WTC11 (cell line): Measurements from ENCODE around the gene CCNF. TPM values are rescaled to one million over a fixed set of nuclear protein-coding genes. Genes with fewer than 3 reads are reported as not detected.

ENCODE experiments used
- ATAC-seq: fragments of 200-7000 bp; cut with Tn5 transposase; 2 replicates; pipeline ENCODE4 v1.10.0; 2021; ENCODE audit warnings: mild to moderate bottlenecking, moderate library complexity
- CTCF ChIA-PET: fragments of 300-600 bp; sonication (Branson Sonifier 250); formaldehyde crosslinking; loops from one replicate; lab custom pipeline; 2021; ENCODE audit warnings: antibody characterized with exemption; lab: Charles Lee
- POLR2A ChIA-PET: fragments of 350-600 bp; sonication (Branson Sonifier 250); formaldehyde crosslinking; loops from one replicate; lab custom pipeline; 2021; ENCODE audit warnings: antibody characterized with exemption; lab: Charles Lee
- DNase-seq: peaks from one replicate; pipeline ENCODE4 v3.0.0; 2021; ENCODE audit warnings: low spot score
- H3K27ac Mint-ChIP-seq: 2 replicates; pipeline ENCODE4 v1.8.0; 2021; ENCODE audit warnings: mixed read lengths
- H3K27me3 Mint-ChIP-seq: 2 replicates; pipeline ENCODE4 v1.8.0; 2021; ENCODE audit warnings: low read depth, mild to moderate bottlenecking, moderate library complexity, mixed read lengths
- H3K36me3 Mint-ChIP-seq: 2 replicates; pipeline ENCODE4 v1.8.0; 2021; ENCODE audit warnings: mixed read lengths
- H3K4me1 Mint-ChIP-seq: 2 replicates; pipeline ENCODE4 v1.8.0; 2022; ENCODE audit warnings: mixed read lengths
- H3K4me3 Mint-ChIP-seq: 2 replicates; pipeline ENCODE4 v1.8.0; 2021; ENCODE audit warnings: mild to moderate bottlenecking, moderate library complexity, mixed read lengths
- H3K9me3 Mint-ChIP-seq: 2 replicates; pipeline ENCODE4 v1.8.0; 2021; ENCODE audit warnings: mixed read lengths
- CREM ChIP-seq: sonication (generic); formaldehyde crosslinking; IDR thresholded peaks from 2 replicates; pipeline ENCODE4 v1.8.1; 2022; ENCODE audit warnings: mild to moderate bottlenecking, missing genetic modification reagents, moderate library complexity
- ETV6 ChIP-seq: sonication (generic); formaldehyde crosslinking; IDR thresholded peaks from 2 replicates; pipeline ENCODE4 v1.8.1; 2022; ENCODE audit warnings: mild to moderate bottlenecking, missing genetic modification reagents
- FOXK1 ChIP-seq: sonication (generic); formaldehyde crosslinking; IDR thresholded peaks from 2 replicates; pipeline ENCODE4 v1.8.0; 2022; ENCODE audit warnings: mild to moderate bottlenecking, moderate library complexity, missing genetic modification reagents
- MAX ChIP-seq: sonication (generic); formaldehyde crosslinking; IDR thresholded peaks from 2 replicates; pipeline ENCODE4 v1.8.0; 2022; ENCODE audit warnings: mild to moderate bottlenecking, missing genetic modification reagents
- NFATC4 ChIP-seq: fragments of 250-450 bp; sonication (Bioruptor Pico); IDR thresholded peaks from 2 replicates; pipeline ENCODE4 v1.9.0; 2021; ENCODE audit warnings: mild to moderate bottlenecking
- SMAD4 ChIP-seq: sonication (generic); formaldehyde crosslinking; IDR thresholded peaks from 2 replicates; pipeline ENCODE4 v1.8.0; 2022; ENCODE audit warnings: mild to moderate bottlenecking, missing genetic modification reagents
- TCF7 ChIP-seq: sonication (generic); formaldehyde crosslinking; IDR thresholded peaks from 2 replicates; pipeline ENCODE4 v1.8.0; 2022; ENCODE audit warnings: mild to moderate bottlenecking, low read depth, missing genetic modification reagents, moderate library complexity
- TEAD1 ChIP-seq: sonication (generic); formaldehyde crosslinking; IDR thresholded peaks from 2 replicates; pipeline ENCODE4 v1.8.0; 2022; ENCODE audit warnings: mild to moderate bottlenecking, missing genetic modification reagents
- ZNF232 ChIP-seq: sonication (generic); formaldehyde crosslinking; IDR thresholded peaks from 2 replicates; pipeline ENCODE4 v1.8.0; 2022; ENCODE audit warnings: mild to moderate bottlenecking, missing genetic modification reagents
- ZNF317 ChIP-seq: sonication (generic); formaldehyde crosslinking; IDR thresholded peaks from 2 replicates; pipeline ENCODE4 v1.8.1; 2023; ENCODE audit warnings: low read depth, mild to moderate bottlenecking, moderate library complexity, missing genetic modification reagents, borderline replicate concordance
- ZNF423 ChIP-seq: fragments of 250-450 bp; sonication (Bioruptor Pico); IDR thresholded peaks from 2 replicates; pipeline ENCODE4 v2.1.2; 2022; ENCODE audit warnings: mild to moderate bottlenecking, moderate library complexity
- total RNA-seq: library from RNA; stranded (reverse); gene quantifications from 3 replicates; pipeline ENCODE4 v1.2.3, GENCODE V29; 2021
- TF ChIP-seq, protein P1 (sequence below): sonication (generic); formaldehyde crosslinking; IDR thresholded peaks from 2 replicates; pipeline ENCODE4 v1.8.0; 2023; ENCODE audit warnings: missing genetic modification reagents, mild to moderate bottlenecking, borderline replicate concordance
- TF ChIP-seq, protein P2 (sequence below): fragments of 200-600 bp; IDR thresholded peaks from 2 replicates; pipeline ENCODE4 v1.8.0; 2022; ENCODE audit warnings: antibody characterized with exemption
- TF ChIP-seq, protein P3 (sequence below): sonication (generic); formaldehyde crosslinking; IDR thresholded peaks from 2 replicates; pipeline ENCODE4 v1.8.0; 2022; ENCODE audit warnings: mild to moderate bottlenecking, missing genetic modification reagents
- TF ChIP-seq, protein P4 (sequence below): fragments of 250-450 bp; sonication (Bioruptor Pico); IDR thresholded peaks from 2 replicates; pipeline ENCODE4 v1.9.0; 2021; ENCODE audit warnings: mild to moderate bottlenecking
- TF ChIP-seq, protein P5 (sequence below): fragments of 250-450 bp; sonication (Bioruptor Pico); IDR thresholded peaks from 2 replicates; pipeline ENCODE4 v1.8.0; 2021; ENCODE audit warnings: mild to moderate bottlenecking
- TF ChIP-seq, protein P6 (sequence below): sonication (generic); formaldehyde crosslinking; IDR thresholded peaks from 2 replicates; pipeline ENCODE4 v1.8.1; 2023; ENCODE audit warnings: mild to moderate bottlenecking, missing genetic modification reagents
- TF ChIP-seq, protein P7 (sequence below): sonication (generic); formaldehyde crosslinking; IDR thresholded peaks from 2 replicates; pipeline ENCODE4 v1.8.0; 2023; ENCODE audit warnings: missing genetic modification reagents
- TF ChIP-seq, protein P8 (sequence below): sonication (generic); formaldehyde crosslinking; IDR thresholded peaks from 2 replicates; pipeline ENCODE4 v1.8.1; 2022; ENCODE audit warnings: mild to moderate bottlenecking, moderate library complexity, missing genetic modification reagents

Gene CCNF
- total RNA-seq, 1 experiment from 2014 or later = 65.7 TPM

DNA sequence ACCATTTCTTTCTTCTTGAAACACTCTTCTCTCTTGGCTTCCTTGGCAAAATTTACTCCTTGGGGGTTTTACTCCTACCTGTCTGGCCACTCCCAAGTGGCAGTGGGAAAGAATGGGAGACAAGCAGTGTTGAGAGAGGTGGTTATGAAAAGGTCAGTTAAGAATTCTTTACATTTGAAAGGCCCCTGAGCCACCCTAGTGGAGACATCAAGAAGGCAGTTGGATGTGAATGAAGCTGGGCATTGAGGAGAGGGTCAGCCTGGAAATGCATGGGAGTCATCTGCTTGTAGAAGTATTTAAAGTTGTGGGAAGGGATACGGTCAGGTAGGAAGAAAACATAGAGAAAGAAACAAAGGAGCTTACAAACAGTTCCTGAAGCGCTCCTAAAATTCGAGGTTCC, 42.3 kb upstream of the CCNF start:
- POLR2A ChIA-PET = no interaction called here
- CTCF ChIA-PET = interaction anchor here (0.6 to 2.6 kb wide), 17 partner anchors 8 to 135 kb away, joined by 3 to 7 read pairs (median 4); partner anchors contain the start of genes ABCA3 and ECI1
- peak overlapping the region; percentile 55 for H3K4me3 Mint-ChIP-seq
- H3K9me3 Mint-ChIP-seq = peaks cover 16% of the 10 kb centered on the region
- peaks cover 11% of the 10 kb centered on the region for H3K36me3 Mint-ChIP-seq
- H3K27ac Mint-ChIP-seq = peak overlapping the region; percentile 95
- H3K27me3 Mint-ChIP-seq = peaks cover 3% of the 10 kb centered on the region
- H3K4me1 Mint-ChIP-seq = peaks cover 30% of the 10 kb centered on the region
- TF ChIP-seq TCF7 (CRISPR knock-in tag) (no peak), TEAD1 (peak; percentile 28; the same call in 1 of the 2 replicates), ZNF232 (no peak), MAX (0 out of 2 replicates have a peak, but pooled peaks have one; percentile 28)
- TF ChIP-seq, protein P1, sequence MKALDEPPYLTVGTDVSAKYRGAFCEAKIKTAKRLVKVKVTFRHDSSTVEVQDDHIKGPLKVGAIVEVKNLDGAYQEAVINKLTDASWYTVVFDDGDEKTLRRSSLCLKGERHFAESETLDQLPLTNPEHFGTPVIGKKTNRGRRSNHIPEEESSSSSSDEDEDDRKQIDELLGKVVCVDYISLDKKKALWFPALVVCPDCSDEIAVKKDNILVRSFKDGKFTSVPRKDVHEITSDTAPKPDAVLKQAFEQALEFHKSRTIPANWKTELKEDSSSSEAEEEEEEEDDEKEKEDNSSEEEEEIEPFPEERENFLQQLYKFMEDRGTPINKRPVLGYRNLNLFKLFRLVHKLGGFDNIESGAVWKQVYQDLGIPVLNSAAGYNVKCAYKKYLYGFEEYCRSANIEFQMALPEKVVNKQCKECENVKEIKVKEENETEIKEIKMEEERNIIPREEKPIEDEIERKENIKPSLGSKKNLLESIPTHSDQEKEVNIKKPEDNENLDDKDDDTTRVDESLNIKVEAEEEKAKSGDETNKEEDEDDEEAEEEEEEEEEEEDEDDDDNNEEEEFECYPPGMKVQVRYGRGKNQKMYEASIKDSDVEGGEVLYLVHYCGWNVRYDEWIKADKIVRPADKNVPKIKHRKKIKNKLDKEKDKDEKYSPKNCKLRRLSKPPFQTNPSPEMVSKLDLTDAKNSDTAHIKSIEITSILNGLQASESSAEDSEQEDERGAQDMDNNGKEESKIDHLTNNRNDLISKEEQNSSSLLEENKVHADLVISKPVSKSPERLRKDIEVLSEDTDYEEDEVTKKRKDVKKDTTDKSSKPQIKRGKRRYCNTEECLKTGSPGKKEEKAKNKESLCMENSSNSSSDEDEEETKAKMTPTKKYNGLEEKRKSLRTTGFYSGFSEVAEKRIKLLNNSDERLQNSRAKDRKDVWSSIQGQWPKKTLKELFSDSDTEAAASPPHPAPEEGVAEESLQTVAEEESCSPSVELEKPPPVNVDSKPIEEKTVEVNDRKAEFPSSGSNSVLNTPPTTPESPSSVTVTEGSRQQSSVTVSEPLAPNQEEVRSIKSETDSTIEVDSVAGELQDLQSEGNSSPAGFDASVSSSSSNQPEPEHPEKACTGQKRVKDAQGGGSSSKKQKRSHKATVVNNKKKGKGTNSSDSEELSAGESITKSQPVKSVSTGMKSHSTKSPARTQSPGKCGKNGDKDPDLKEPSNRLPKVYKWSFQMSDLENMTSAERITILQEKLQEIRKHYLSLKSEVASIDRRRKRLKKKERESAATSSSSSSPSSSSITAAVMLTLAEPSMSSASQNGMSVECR (CRISPR knock-in tag) = 0 out of 2 replicates have a peak, but pooled peaks have one; percentile 27
- TF ChIP-seq, protein P2, sequence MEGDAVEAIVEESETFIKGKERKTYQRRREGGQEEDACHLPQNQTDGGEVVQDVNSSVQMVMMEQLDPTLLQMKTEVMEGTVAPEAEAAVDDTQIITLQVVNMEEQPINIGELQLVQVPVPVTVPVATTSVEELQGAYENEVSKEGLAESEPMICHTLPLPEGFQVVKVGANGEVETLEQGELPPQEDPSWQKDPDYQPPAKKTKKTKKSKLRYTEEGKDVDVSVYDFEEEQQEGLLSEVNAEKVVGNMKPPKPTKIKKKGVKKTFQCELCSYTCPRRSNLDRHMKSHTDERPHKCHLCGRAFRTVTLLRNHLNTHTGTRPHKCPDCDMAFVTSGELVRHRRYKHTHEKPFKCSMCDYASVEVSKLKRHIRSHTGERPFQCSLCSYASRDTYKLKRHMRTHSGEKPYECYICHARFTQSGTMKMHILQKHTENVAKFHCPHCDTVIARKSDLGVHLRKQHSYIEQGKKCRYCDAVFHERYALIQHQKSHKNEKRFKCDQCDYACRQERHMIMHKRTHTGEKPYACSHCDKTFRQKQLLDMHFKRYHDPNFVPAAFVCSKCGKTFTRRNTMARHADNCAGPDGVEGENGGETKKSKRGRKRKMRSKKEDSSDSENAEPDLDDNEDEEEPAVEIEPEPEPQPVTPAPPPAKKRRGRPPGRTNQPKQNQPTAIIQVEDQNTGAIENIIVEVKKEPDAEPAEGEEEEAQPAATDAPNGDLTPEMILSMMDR = peak; percentile 24; the same call in 1 of the 2 replicates
- DNase-seq (peak; percentile 50), ATAC-seq (peak; percentile 98)

- Mint-ChIP-seq H3K4me1 (peaks cover 30% of the 10 kb centered on the region), H3K9me3 (peaks cover 16% of the 10 kb centered on the region), H3K27me3 (peaks cover 3% of the 10 kb centered on the region), H3K4me3 (no peak overlapping the region), H3K27ac (no peak overlapping the region), H3K36me3 (peaks cover 11% of the 10 kb centered on the region)
- DNase-seq = no peak
- CTCF ChIA-PET = interaction anchor here (1.3 to 1.4 kb wide), 2 partner anchors 34 to 40 kb away, joined by 3 to 6 read pairs; no protein-coding TSS in a partner anchor
- ATAC-seq = no peak
- POLR2A ChIA-PET = no interaction called here
- TF ChIP-seq ZNF423 (CRISPR knock-in tag) (no peak), ZNF317 (CRISPR knock-in tag) (no peak), CREM (CRISPR knock-in tag) (no peak), NFATC4 (CRISPR knock-in tag) (no peak), TCF7 (CRISPR knock-in tag) (no peak), SMAD4 (CRISPR knock-in tag) (no peak), ETV6 (CRISPR knock-in tag) (no peak), FOXK1 (CRISPR knock-in tag) (no peak)
- TF ChIP-seq, protein P3, sequence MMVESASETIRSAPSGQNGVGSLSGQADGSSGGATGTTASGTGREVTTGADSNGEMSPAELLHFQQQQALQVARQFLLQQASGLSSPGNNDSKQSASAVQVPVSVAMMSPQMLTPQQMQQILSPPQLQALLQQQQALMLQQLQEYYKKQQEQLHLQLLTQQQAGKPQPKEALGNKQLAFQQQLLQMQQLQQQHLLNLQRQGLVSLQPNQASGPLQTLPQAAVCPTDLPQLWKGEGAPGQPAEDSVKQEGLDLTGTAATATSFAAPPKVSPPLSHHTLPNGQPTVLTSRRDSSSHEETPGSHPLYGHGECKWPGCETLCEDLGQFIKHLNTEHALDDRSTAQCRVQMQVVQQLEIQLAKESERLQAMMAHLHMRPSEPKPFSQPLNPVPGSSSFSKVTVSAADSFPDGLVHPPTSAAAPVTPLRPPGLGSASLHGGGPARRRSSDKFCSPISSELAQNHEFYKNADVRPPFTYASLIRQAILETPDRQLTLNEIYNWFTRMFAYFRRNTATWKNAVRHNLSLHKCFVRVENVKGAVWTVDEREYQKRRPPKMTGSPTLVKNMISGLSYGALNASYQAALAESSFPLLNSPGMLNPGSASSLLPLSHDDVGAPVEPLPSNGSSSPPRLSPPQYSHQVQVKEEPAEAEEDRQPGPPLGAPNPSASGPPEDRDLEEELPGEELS (CRISPR knock-in tag) = no peak
- TF ChIP-seq, protein P4, sequence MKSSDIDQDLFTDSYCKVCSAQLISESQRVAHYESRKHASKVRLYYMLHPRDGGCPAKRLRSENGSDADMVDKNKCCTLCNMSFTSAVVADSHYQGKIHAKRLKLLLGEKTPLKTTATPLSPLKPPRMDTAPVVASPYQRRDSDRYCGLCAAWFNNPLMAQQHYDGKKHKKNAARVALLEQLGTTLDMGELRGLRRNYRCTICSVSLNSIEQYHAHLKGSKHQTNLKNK (CRISPR knock-in tag) = no peak
- TF ChIP-seq, protein P5, sequence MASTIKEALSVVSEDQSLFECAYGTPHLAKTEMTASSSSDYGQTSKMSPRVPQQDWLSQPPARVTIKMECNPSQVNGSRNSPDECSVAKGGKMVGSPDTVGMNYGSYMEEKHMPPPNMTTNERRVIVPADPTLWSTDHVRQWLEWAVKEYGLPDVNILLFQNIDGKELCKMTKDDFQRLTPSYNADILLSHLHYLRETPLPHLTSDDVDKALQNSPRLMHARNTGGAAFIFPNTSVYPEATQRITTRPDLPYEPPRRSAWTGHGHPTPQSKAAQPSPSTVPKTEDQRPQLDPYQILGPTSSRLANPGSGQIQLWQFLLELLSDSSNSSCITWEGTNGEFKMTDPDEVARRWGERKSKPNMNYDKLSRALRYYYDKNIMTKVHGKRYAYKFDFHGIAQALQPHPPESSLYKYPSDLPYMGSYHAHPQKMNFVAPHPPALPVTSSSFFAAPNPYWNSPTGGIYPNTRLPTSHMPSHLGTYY = no peak
- TF ChIP-seq, protein P6, sequence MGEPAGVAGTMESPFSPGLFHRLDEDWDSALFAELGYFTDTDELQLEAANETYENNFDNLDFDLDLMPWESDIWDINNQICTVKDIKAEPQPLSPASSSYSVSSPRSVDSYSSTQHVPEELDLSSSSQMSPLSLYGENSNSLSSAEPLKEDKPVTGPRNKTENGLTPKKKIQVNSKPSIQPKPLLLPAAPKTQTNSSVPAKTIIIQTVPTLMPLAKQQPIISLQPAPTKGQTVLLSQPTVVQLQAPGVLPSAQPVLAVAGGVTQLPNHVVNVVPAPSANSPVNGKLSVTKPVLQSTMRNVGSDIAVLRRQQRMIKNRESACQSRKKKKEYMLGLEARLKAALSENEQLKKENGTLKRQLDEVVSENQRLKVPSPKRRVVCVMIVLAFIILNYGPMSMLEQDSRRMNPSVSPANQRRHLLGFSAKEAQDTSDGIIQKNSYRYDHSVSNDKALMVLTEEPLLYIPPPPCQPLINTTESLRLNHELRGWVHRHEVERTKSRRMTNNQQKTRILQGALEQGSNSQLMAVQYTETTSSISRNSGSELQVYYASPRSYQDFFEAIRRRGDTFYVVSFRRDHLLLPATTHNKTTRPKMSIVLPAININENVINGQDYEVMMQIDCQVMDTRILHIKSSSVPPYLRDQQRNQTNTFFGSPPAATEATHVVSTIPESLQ = no peak
- TF ChIP-seq, protein P7, sequence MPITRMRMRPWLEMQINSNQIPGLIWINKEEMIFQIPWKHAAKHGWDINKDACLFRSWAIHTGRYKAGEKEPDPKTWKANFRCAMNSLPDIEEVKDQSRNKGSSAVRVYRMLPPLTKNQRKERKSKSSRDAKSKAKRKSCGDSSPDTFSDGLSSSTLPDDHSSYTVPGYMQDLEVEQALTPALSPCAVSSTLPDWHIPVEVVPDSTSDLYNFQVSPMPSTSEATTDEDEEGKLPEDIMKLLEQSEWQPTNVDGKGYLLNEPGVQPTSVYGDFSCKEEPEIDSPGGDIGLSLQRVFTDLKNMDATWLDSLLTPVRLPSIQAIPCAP (CRISPR knock-in tag) = no peak
- TF ChIP-seq, protein P8, sequence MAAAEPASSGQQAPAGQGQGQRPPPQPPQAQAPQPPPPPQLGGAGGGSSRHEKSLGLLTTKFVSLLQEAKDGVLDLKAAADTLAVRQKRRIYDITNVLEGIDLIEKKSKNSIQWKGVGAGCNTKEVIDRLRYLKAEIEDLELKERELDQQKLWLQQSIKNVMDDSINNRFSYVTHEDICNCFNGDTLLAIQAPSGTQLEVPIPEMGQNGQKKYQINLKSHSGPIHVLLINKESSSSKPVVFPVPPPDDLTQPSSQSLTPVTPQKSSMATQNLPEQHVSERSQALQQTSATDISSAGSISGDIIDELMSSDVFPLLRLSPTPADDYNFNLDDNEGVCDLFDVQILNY (CRISPR knock-in tag) = no peak
Measured at GRCh38 chr16:2388139-2388874, 40.9 kb upstream of the CCNF start.
